HEK293 (cell line): Measurements from ENCODE around the gene DIP2B.

Source experiments
- CTCF ChIA-PET: fragments of 350-600 bp; formaldehyde crosslinking; extraction: SDS; loops from one replicate; lab custom pipeline; 2021; ENCODE audit warnings: antibody characterized with exemption; lab: Yijun Ruan, JAX
- POLR2A ChIA-PET: fragments of 300-600 bp; formaldehyde crosslinking; extraction: SDS; loops from one replicate; lab custom pipeline; 2020; ENCODE audit warnings: antibody characterized with exemption, inconsistent platforms; lab: Yijun Ruan, JAX
- H3K27ac ChIP-seq: fragments of 200-500 bp; sonication (Bioruptor generic); 2 replicates; pipeline ENCODE4 v1.5.1; 2014; ENCODE audit warnings: low read depth, low read length, control low read depth, inconsistent platforms; ENCODE audit errors: extremely low read depth
- H3K36me3 ChIP-seq, 2 experiments: fragments of 200-500 bp in 1 of 2; sonication (Bioruptor generic) in 1 of 2; 1 replicate in 1 of 2; 2 replicates in 1 of 2; pipeline ENCODE4 v1.5.1; 2014 to 2017; ENCODE audit warnings: inconsistent platforms in 2 of 2, low read length in 2 of 2; ENCODE audit not compliant: control insufficient read depth in 2 of 2, insufficient read depth in 1 of 2
- H3K4me1 ChIP-seq: fragments of 200-500 bp; sonication (Bioruptor generic); 2 replicates; pipeline ENCODE4 v1.5.1; 2014; ENCODE audit warnings: mild to moderate bottlenecking, low read length, inconsistent platforms; ENCODE audit not compliant: control insufficient read depth, insufficient read depth
- H3K4me3 ChIP-seq: 2 replicates; pipeline ENCODE4 v1.5.1; 2011; ENCODE audit warnings: low read depth, mild to moderate bottlenecking, control low read depth, low read length, moderate library complexity
- H3K9me3 ChIP-seq: fragments of 200-500 bp; sonication (Bioruptor generic); 2 replicates; pipeline ENCODE4 v1.5.1; 2014; ENCODE audit warnings: low read depth, low read length, inconsistent platforms; ENCODE audit not compliant: control insufficient read depth, insufficient read depth
- EGR2 ChIP-seq: fragments of 450-650 bp; formaldehyde crosslinking; IDR thresholded peaks from 2 replicates; pipeline ENCODE4 v1.5.1; 2016; ENCODE audit warnings: low read depth, missing biosample characterization, missing genetic modification characterization
- GLIS1 ChIP-seq: fragments of 450-650 bp; formaldehyde crosslinking; IDR thresholded peaks from 2 replicates; pipeline ENCODE4 v1.5.1; 2016; ENCODE audit warnings: missing biosample characterization, missing genetic modification characterization
- HOXA7 ChIP-seq: sonication (generic); formaldehyde crosslinking; IDR thresholded peaks from 2 replicates; pipeline ENCODE4 v1.8.1; 2022; ENCODE audit warnings: missing genetic modification reagents, borderline replicate concordance
- KLF16 ChIP-seq: fragments of 450-650 bp; formaldehyde crosslinking; IDR thresholded peaks from 2 replicates; pipeline ENCODE4 v1.5.1; 2017; ENCODE audit warnings: missing biosample characterization, missing genetic modification characterization
- KLF9 ChIP-seq: fragments of 450-650 bp; formaldehyde crosslinking; IDR thresholded peaks from 2 replicates; pipeline ENCODE4 v1.5.1; 2016; ENCODE audit warnings: missing biosample characterization, missing genetic modification characterization, low read depth
- MEIS1 ChIP-seq: sonication (generic); formaldehyde crosslinking; IDR thresholded peaks from 2 replicates; pipeline ENCODE4 v1.8.1; 2022; ENCODE audit warnings: missing genetic modification reagents, mild to moderate bottlenecking, borderline replicate concordance
- OVOL3 ChIP-seq: fragments of 450-650 bp; formaldehyde crosslinking; IDR thresholded peaks from 2 replicates; pipeline ENCODE4 v1.5.1; 2016; ENCODE audit warnings: missing biosample characterization, missing genetic modification characterization
- RBAK ChIP-seq: fragments of 450-650 bp; formaldehyde crosslinking; IDR thresholded peaks from 2 replicates; pipeline ENCODE4 v1.5.1; 2016; ENCODE audit warnings: missing biosample characterization, missing genetic modification characterization
- SP3 ChIP-seq: fragments of 450-650 bp; formaldehyde crosslinking; IDR thresholded peaks from 2 replicates; pipeline ENCODE4 v1.5.1; 2016; ENCODE audit warnings: missing biosample characterization, missing genetic modification characterization
- ZBTB17 ChIP-seq: fragments of 450-650 bp; formaldehyde crosslinking; IDR thresholded peaks from 2 replicates; pipeline ENCODE4 v1.5.1; 2016; ENCODE audit warnings: missing biosample characterization, missing genetic modification characterization
- ZBTB7A ChIP-seq: fragments of 450-650 bp; formaldehyde crosslinking; IDR thresholded peaks from 2 replicates; pipeline ENCODE4 v1.5.1; 2016; ENCODE audit warnings: low read depth, missing biosample characterization, missing genetic modification characterization
- ZBTB8A ChIP-seq: fragments of 450-650 bp; formaldehyde crosslinking; IDR thresholded peaks from 2 replicates; pipeline ENCODE4 v1.5.1; 2016; ENCODE audit warnings: missing biosample characterization, missing genetic modification characterization
- ZNF114 ChIP-seq: fragments of 450-650 bp; formaldehyde crosslinking; IDR thresholded peaks from 2 replicates; pipeline ENCODE4 v1.5.0; 2017; ENCODE audit warnings: missing biosample characterization, missing genetic modification characterization
- ZNF146 ChIP-seq: fragments of 450-650 bp; formaldehyde crosslinking; IDR thresholded peaks from 2 replicates; pipeline ENCODE4 v1.5.1; 2016; ENCODE audit warnings: missing biosample characterization, missing genetic modification characterization
- ZNF239 ChIP-seq: fragments of 450-650 bp; formaldehyde crosslinking; IDR thresholded peaks from 2 replicates; pipeline ENCODE4 v1.5.1; 2016; ENCODE audit warnings: missing biosample characterization, missing genetic modification characterization
- ZNF366 ChIP-seq: fragments of 450-650 bp; formaldehyde crosslinking; conservative IDR thresholded peaks from 2 replicates; pipeline ENCODE4 v1.5.1; 2016; ENCODE audit warnings: missing biosample characterization, missing genetic modification characterization
- ZNF501 ChIP-seq: fragments of 450-650 bp; formaldehyde crosslinking; IDR thresholded peaks from 2 replicates; pipeline ENCODE4 v1.5.1; 2016; ENCODE audit warnings: missing biosample characterization, missing genetic modification characterization
- ZNF585B ChIP-seq: fragments of 450-650 bp; formaldehyde crosslinking; IDR thresholded peaks from 2 replicates; pipeline ENCODE4 v1.5.1; 2016; ENCODE audit warnings: missing biosample characterization, missing genetic modification characterization
- ZNF624 ChIP-seq: fragments of 450-650 bp; formaldehyde crosslinking; IDR thresholded peaks from 2 replicates; pipeline ENCODE4 v1.5.1; 2017; ENCODE audit warnings: missing biosample characterization, missing genetic modification characterization
- ZNF660 ChIP-seq: fragments of 450-650 bp; IDR thresholded peaks from 2 replicates; pipeline ENCODE4 v1.5.1; 2018; ENCODE audit warnings: missing biosample characterization, mild to moderate bottlenecking, missing genetic modification characterization
- ZNF701 ChIP-seq: fragments of 450-650 bp; formaldehyde crosslinking; IDR thresholded peaks from 2 replicates; pipeline ENCODE4 v1.5.1; 2016; ENCODE audit warnings: missing biosample characterization, missing genetic modification characterization
- ZSCAN16 ChIP-seq: fragments of 450-650 bp; formaldehyde crosslinking; IDR thresholded peaks from 2 replicates; pipeline ENCODE4 v1.5.1; 2016; ENCODE audit warnings: missing biosample characterization, missing genetic modification characterization
- ZSCAN23 ChIP-seq: fragments of 450-650 bp; formaldehyde crosslinking; IDR thresholded peaks from 2 replicates; pipeline ENCODE4 v1.5.1; 2016; ENCODE audit warnings: missing biosample characterization, missing genetic modification characterization
- ZXDB ChIP-seq: fragments of 450-650 bp; formaldehyde crosslinking; IDR thresholded peaks from 2 replicates; pipeline ENCODE4 v1.5.1; 2016; ENCODE audit warnings: missing biosample characterization, missing genetic modification characterization
- TF ChIP-seq, protein P1 (sequence below): fragments of 450-650 bp; formaldehyde crosslinking; IDR thresholded peaks from 2 replicates; pipeline ENCODE4 v1.5.1; 2016; ENCODE audit warnings: missing biosample characterization, missing genetic modification characterization
- TF ChIP-seq, protein P2 (sequence below): fragments of 450-650 bp; formaldehyde crosslinking; IDR thresholded peaks from 2 replicates; pipeline ENCODE4 v1.5.0; 2017; ENCODE audit warnings: missing biosample characterization, missing genetic modification characterization, borderline replicate concordance
- TF ChIP-seq, protein P3 (sequence below): fragments of 450-650 bp; formaldehyde crosslinking; IDR thresholded peaks from 2 replicates; pipeline ENCODE4 v1.5.1; 2016; ENCODE audit warnings: missing biosample characterization, missing genetic modification characterization
- TF ChIP-seq, protein P4 (sequence below): fragments of 450-650 bp; formaldehyde crosslinking; IDR thresholded peaks from 2 replicates; pipeline ENCODE4 v1.5.1; 2017; ENCODE audit warnings: missing biosample characterization, missing genetic modification characterization
- TF ChIP-seq, protein P5 (sequence below): sonication (generic); formaldehyde crosslinking; IDR thresholded peaks from 2 replicates; pipeline ENCODE4 v1.8.1; 2022; ENCODE audit warnings: mild to moderate bottlenecking, moderate library complexity, missing genetic modification reagents
- TF ChIP-seq, protein P6 (sequence below): fragments of 450-650 bp; formaldehyde crosslinking; IDR thresholded peaks from 2 replicates; pipeline ENCODE4 v1.5.1; 2017; ENCODE audit warnings: missing biosample characterization, missing genetic modification characterization

Gene DIP2B

DNA sequence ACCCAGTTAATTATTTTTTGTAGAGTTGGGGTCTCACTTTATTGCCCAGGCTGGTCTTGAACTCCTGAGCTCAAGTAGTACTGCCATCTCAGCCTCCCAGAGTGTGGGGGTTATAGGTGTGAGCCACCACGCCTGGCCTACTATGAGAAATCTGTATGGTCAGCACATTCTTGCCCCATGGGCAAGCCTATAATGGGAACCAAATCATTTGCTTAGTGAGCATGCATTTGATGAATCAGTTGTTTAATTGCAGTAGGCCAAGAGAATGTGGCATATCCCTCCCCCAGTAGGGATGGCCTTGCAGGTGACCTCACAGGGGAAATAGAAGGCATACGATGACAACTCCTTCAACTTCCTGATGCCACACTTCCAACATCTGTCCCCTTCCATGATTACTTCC lies 122.7 kb downstream of the DIP2B start:
- CTCF ChIA-PET = interaction anchor here (2.9 kb wide), 1 partner anchor 11 kb away, joined by 12 read pairs; no protein-coding TSS in a partner anchor
- Histone ChIP-seq H3K27ac (no peak overlapping the region), H3K36me3 (peaks cover 0 to 4% of the 10 kb centered on the region in 2 experiments; a peak in 2 of 3 replicates), H3K9me3 (no peaks in the 10 kb centered on the region), H3K4me1 (no peaks in the 10 kb centered on the region), H3K4me3 (no peak overlapping the region)
- TF ChIP-seq ZNF660 (tag by site-specific recombination) (no peak), ZNF114 (tag by site-specific recombination) (no peak), KLF9 (tag by site-specific recombination) (no peak), ZNF501 (tag by site-specific recombination) (no peak)
- TF ChIP-seq, protein P1, sequence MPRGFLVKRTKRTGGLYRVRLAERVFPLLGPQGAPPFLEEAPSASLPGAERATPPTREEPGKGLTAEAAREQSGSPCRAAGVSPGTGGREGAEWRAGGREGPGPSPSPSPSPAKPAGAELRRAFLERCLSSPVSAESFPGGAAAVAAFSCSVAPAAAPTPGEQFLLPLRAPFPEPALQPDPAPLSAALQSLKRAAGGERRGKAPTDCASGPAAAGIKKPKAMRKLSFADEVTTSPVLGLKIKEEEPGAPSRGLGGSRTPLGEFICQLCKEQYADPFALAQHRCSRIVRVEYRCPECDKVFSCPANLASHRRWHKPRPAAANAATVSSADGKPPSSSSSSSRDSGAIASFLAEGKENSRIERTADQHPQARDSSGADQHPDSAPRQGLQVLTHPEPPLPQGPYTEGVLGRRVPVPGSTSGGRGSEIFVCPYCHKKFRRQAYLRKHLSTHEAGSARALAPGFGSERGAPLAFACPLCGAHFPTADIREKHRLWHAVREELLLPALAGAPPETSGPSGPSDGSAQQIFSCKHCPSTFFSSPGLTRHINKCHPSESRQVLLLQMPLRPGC (tag by site-specific recombination) = no peak
- POLR2A ChIA-PET = no interaction called here

DNA sequence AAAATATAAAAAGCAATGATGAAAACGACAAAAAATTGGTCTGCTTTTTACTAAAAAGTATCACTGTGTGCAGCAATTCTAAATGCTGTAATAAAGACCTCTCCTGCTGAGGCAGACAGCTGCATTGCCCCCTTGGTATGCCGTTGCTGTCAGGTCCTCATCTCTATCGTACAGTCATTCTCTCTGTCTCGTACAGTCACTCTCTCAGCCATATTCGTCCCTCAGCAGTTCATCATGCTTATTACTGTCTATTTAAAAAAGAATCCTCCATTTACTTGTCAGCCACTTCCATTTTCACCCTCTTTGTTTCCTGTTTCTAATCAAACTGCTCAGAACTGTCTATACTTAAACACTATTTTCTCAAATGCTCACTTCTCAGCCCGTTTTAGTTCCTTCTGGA lies 123.6 kb downstream of the DIP2B start:
- POLR2A ChIA-PET = no interaction called here
- H3K36me3 ChIP-seq = peaks cover 0 to 4% of the 10 kb centered on the region in 2 experiments; a peak in 2 of 3 replicates

DNA sequence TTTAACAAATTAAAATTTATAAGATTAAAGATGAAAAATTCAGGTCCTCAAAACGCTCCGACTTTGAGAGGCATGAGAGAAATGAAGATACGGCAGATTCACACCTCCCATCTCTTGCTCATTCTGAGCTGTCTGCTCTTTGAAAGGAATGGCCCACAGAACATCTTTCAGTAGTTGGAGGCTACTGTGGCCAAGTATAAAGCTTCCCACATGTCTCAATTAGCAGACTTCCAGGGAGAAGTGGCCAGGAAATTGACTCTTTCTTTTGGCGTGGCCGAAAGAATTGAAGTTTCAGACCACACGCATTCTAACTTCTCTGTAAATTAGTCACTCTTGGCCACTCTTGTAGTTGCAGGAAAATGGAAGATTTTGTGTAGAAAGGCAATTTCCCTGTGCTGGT lies 129.2 kb downstream of the DIP2B start:
- no peaks in the 10 kb centered on the region; the same call in 1 of the 2 replicates for H3K4me1 ChIP-seq
- H3K36me3 ChIP-seq = no peaks in the 10 kb centered on the region; a peak in 1 of 3 replicates
- ChIA-PET POLR2A (no interaction called here), CTCF (interaction anchor here (0.6 to 0.7 kb wide), 2 partner anchors 57 to 84 kb away, joined by 3 read pairs; no protein-coding TSS in a partner anchor)
- no peak overlapping the region for H3K4me3 ChIP-seq
- no peak overlapping the region for H3K27ac ChIP-seq
- no peaks in the 10 kb centered on the region for H3K9me3 ChIP-seq
- TF ChIP-seq GLIS1 (no peak), ZNF366 (no peak), ZXDB (tag by site-specific recombination) (no peak), ZNF585B (tag by site-specific recombination) (no peak), ZBTB7A (tag by site-specific recombination) (no peak)
- TF ChIP-seq, protein P2, sequence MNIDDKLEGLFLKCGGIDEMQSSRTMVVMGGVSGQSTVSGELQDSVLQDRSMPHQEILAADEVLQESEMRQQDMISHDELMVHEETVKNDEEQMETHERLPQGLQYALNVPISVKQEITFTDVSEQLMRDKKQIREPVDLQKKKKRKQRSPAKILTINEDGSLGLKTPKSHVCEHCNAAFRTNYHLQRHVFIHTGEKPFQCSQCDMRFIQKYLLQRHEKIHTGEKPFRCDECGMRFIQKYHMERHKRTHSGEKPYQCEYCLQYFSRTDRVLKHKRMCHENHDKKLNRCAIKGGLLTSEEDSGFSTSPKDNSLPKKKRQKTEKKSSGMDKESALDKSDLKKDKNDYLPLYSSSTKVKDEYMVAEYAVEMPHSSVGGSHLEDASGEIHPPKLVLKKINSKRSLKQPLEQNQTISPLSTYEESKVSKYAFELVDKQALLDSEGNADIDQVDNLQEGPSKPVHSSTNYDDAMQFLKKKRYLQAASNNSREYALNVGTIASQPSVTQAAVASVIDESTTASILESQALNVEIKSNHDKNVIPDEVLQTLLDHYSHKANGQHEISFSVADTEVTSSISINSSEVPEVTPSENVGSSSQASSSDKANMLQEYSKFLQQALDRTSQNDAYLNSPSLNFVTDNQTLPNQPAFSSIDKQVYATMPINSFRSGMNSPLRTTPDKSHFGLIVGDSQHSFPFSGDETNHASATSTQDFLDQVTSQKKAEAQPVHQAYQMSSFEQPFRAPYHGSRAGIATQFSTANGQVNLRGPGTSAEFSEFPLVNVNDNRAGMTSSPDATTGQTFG (tag by site-specific recombination) = no peak
- TF ChIP-seq, protein P3, sequence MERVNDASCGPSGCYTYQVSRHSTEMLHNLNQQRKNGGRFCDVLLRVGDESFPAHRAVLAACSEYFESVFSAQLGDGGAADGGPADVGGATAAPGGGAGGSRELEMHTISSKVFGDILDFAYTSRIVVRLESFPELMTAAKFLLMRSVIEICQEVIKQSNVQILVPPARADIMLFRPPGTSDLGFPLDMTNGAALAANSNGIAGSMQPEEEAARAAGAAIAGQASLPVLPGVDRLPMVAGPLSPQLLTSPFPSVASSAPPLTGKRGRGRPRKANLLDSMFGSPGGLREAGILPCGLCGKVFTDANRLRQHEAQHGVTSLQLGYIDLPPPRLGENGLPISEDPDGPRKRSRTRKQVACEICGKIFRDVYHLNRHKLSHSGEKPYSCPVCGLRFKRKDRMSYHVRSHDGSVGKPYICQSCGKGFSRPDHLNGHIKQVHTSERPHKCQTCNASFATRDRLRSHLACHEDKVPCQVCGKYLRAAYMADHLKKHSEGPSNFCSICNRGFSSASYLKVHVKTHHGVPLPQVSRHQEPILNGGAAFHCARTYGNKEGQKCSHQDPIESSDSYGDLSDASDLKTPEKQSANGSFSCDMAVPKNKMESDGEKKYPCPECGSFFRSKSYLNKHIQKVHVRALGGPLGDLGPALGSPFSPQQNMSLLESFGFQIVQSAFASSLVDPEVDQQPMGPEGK (tag by site-specific recombination) = no peak

More for the DNA sequence above, 123.6 kb downstream of the DIP2B start:
- CTCF ChIA-PET = interaction anchor here (2.9 kb wide), 1 partner anchor 10 kb away, joined by 12 read pairs; no protein-coding TSS in a partner anchor
- H3K4me1 ChIP-seq = no peaks in the 10 kb centered on the region
- no peak for TF ChIP-seq MEIS1 (CRISPR knock-in tag)
- TF ChIP-seq RBAK = no peak
- no peak for TF ChIP-seq ZNF239
- TF ChIP-seq EGR2 (tag by site-specific recombination) = no peak
- TF ChIP-seq, protein P4, sequence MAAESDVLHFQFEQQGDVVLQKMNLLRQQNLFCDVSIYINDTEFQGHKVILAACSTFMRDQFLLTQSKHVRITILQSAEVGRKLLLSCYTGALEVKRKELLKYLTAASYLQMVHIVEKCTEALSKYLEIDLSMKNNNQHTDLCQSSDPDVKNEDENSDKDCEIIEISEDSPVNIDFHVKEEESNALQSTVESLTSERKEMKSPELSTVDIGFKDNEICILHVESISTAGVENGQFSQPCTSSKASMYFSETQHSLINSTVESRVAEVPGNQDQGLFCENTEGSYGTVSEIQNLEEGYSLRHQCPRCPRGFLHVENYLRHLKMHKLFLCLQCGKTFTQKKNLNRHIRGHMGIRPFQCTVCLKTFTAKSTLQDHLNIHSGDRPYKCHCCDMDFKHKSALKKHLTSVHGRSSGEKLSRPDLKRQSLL (tag by site-specific recombination) = no peak
- TF ChIP-seq, protein P5, sequence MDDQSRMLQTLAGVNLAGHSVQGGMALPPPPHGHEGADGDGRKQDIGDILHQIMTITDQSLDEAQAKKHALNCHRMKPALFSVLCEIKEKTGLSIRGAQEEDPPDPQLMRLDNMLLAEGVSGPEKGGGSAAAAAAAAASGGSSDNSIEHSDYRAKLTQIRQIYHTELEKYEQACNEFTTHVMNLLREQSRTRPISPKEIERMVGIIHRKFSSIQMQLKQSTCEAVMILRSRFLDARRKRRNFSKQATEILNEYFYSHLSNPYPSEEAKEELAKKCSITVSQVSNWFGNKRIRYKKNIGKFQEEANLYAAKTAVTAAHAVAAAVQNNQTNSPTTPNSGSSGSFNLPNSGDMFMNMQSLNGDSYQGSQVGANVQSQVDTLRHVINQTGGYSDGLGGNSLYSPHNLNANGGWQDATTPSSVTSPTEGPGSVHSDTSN (CRISPR knock-in tag) = no peak
- TF ChIP-seq ZBTB8A (tag by site-specific recombination) = no peak
- TF ChIP-seq ZNF701 (tag by site-specific recombination) = no peak
- no peak for TF ChIP-seq ZSCAN23 (tag by site-specific recombination)
- no peak for TF ChIP-seq SP3 (tag by site-specific recombination)
- TF ChIP-seq ZNF624 (tag by site-specific recombination) = no peak
- TF ChIP-seq, protein P6, sequence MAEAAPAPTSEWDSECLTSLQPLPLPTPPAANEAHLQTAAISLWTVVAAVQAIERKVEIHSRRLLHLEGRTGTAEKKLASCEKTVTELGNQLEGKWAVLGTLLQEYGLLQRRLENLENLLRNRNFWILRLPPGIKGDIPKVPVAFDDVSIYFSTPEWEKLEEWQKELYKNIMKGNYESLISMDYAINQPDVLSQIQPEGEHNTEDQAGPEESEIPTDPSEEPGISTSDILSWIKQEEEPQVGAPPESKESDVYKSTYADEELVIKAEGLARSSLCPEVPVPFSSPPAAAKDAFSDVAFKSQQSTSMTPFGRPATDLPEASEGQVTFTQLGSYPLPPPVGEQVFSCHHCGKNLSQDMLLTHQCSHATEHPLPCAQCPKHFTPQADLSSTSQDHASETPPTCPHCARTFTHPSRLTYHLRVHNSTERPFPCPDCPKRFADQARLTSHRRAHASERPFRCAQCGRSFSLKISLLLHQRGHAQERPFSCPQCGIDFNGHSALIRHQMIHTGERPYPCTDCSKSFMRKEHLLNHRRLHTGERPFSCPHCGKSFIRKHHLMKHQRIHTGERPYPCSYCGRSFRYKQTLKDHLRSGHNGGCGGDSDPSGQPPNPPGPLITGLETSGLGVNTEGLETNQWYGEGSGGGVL = no peak
- no peak for TF ChIP-seq ZBTB17 (tag by site-specific recombination)
- no peak for TF ChIP-seq ZSCAN16 (tag by site-specific recombination)
- TF ChIP-seq KLF16 = no peak
- no peak for TF ChIP-seq OVOL3 (tag by site-specific recombination)
- TF ChIP-seq ZNF146 (tag by site-specific recombination) = no peak
- no peak for TF ChIP-seq HOXA7 (CRISPR knock-in tag)
- no peak overlapping the region for H3K4me3 ChIP-seq
- H3K27ac ChIP-seq = no peak overlapping the region
- H3K9me3 ChIP-seq = no peaks in the 10 kb centered on the region
